Suprapubic skin (tissue), 3 donors: ENCODE data around the gene A2ML1.

ENCODE experiments used
- CTCF ChIP-seq, 2 donors: fragments of 200-600 bp in 1 of 2; fragments of 450-650 bp in 1 of 2; sonication (generic) in 1 of 2; IDR thresholded peaks; one replicate each; pipeline ENCODE4 v1.5.1; 2016 to 2019; ENCODE audit warnings: antibody characterized with exemption in 2 of 2, mild to moderate bottlenecking in 1 of 2, moderate library complexity in 1 of 2
- POLR2AphosphoS5 ChIP-seq, 3 donors: sonication (generic); formaldehyde crosslinking; IDR thresholded peaks; one replicate each; pipeline ENCODE4 v1.6.1; 2017; ENCODE audit warnings: antibody characterized with exemption in 3 of 3

DNA sequence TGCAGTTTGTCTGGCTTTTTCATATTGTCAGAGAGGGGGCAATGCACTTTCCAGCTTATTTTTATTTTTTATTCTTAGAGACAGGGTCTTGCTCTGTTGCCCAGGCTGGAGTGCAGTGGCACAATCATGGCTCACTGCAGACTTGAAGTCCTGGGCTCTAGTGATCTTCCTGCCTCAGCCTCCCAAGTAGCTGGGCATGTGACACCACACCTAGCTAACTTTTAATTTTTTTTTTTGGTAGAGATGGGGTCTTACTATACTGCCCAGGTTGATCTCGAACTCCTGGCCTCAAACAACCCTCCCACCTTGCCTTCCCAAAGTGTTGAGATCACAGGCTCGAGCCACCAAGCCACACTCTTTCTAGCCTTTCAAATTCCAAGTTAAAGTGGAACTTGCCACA is 3.9 kb upstream of the A2ML1 start:
- no peak for TF ChIP-seq CTCF (IDR thresholded peaks at IDR 0.05)
- TF ChIP-seq POLR2AphosphoS5 (IDR thresholded peaks at IDR 0.05), result no peak
